ENCODE results near the gene TMEM41B.
A peak's percentile ranks its signal among the peaks of the same experiment; 100 is the strongest.
"Not testable (repeated sequence)": the region's sequence is repeated elsewhere in the genome, so short reads cannot be mapped to it uniquely, and the experiment has no call there.

Gene TMEM41B, protein sequence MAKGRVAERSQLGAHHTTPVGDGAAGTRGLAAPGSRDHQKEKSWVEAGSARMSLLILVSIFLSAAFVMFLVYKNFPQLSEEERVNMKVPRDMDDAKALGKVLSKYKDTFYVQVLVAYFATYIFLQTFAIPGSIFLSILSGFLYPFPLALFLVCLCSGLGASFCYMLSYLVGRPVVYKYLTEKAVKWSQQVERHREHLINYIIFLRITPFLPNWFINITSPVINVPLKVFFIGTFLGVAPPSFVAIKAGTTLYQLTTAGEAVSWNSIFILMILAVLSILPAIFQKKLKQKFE

DNA sequence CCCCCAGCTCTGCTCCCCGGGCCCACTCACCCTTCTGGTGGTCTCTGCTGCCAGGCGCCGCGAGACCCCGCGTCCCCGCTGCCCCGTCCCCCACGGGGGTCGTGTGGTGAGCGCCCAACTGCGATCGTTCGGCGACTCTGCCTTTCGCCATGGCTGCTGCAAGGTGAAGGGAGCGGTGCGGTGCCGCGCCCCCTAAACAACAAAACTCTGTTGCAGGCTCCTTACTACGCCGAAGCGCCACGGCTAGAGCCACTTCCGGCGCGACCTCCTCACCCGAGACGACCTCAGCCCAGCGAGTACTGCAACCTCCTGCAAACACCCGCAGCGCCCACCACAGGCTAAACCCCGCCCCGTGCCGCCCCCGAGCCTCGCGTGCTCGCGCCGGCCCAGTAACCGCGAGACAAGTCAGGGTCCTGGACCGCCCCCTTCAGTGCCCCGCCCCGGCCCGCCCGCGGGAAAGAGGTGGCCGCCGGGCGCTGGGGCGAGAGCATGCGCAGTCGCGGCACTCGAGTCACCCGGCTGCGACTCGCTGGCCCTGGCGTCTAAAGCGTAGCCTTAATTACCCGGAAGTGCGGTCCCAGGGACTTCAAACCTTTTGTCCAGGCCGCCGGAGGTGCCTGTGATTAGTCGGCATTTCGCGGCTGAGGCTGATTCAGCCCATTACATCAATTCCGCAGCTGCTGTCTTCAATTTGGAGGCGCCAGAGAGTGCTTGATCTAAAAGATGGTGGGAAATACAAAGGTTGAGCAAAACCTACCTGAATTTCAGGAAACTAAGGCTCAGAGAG lies at the start of gene TMEM41B:
TSS of gene TMEM41B (minus strand) at position 303 of the 787 bp plus-strand sequence. CDS start at position 151, 152 bp downstream.
- peaks cover 16% of the 10 kb centered on the region for H3K27me3 Mint-ChIP-seq
- H3K27ac Mint-ChIP-seq: peak within 1 kb of the TSS; percentile 98
- peaks cover 36% of the 10 kb centered on the region for H3K4me1 Mint-ChIP-seq (ENCODE audit: low read depth)
- DNase-seq: peak; percentile 100
- H3K4me3 Mint-ChIP-seq: peak within 1 kb of the TSS; percentile 98
- H3K9me3 Mint-ChIP-seq: no peaks in the 10 kb centered on the region
- H3K36me3 Mint-ChIP-seq (ENCODE audit: low read depth): peaks cover 9% of the 10 kb centered on the region

DNA sequence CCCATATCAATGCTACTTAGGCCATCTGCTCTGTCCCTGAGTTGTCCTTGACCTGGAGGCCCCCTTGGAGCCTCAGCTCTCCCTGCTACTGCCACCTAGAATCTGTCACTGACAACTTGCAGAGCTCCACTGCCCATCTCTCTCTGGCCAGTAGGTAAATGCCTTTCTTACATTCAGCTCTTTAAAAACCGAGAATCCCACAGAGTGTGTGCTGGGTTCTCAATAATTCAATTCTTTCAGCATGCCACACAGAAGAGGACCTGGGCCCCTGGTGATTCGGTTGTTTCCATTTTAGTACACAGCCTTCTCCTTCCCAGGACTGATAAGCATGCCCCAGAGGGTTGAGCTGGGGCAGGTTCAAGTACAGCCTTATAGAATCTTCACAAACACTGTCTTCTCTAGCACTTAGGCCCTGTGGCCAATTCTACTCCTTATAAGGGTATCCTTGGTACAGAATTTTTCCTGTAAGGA lies 48.0 kb upstream of the TMEM41B start:
- no peaks in the 10 kb centered on the region for H3K27me3 Mint-ChIP-seq

DNA sequence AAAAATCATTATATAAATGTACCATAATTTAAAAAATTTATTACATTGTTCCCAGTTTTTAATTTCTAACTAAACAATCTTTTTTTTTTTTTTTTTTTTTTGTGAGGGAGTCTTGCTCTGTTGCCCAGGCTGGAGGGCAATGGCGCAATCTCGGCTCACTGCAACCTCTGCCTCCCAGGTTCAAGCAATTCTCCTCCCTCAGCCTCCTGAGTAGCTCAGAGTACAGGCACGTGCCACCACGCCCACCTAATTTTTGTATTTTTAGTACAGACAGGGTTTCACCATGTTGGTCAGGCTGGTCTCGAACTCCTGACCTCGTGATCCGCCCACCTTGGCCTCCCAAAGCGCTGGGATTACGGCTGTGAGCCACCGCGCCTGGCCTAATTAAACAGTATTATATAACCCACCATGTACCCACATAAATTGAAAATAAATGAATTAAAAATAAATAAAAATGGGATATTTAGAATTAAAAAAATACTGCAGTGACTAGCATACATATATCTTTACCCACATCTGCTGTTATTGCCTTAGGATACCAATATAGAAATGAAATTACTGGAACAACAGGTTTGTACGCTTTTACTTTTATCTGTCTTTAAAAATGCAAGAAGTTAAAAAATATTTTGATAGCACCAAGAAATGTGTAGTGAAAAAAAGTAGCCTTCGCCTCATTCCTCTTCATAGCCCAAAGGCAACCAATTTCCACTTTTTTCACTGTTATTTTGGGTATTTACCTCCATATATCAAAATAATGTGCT lies 46.6 kb upstream of the TMEM41B start:
- not testable (repeated sequence) for H3K4me3 Mint-ChIP-seq; H3K36me3 Mint-ChIP-seq (ENCODE audit: low read depth); DNase-seq; H3K9me3 Mint-ChIP-seq; H3K27me3 Mint-ChIP-seq
- peaks cover 38% of the 10 kb centered on the region for H3K4me1 Mint-ChIP-seq (ENCODE audit: low read depth)
- H3K27ac Mint-ChIP-seq: peak overlapping the region; percentile 62

More for the DNA sequence above, 48.0 kb upstream of the TMEM41B start:
- Mint-ChIP-seq H3K27ac (peak overlapping the region; percentile 89), H3K9me3 (no peaks in the 10 kb centered on the region), H3K4me1 (ENCODE audit: low read depth) (peaks cover 38% of the 10 kb centered on the region), H3K4me3 (peak overlapping the region; percentile 7), H3K36me3 (ENCODE audit: low read depth) (no peaks in the 10 kb centered on the region)
- DNase-seq: no peak

DNA sequence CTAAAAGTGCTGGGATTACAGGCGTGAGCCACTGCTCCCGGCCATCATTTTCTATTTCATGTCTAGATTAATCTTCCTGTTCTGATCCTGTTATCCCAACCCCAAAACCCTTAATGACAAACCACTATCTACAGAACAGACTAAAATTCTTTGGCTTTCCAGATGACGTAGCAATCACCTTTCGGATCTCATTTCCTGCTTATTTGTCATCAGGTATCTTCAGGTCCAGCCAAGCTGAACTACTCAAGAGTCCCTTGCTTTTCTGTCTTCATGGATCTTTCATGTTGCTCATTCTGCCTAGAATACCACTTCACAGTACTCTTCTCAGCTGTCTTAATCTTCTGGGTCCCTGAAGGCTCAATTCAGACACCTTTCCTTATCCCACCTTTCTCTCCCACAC lies 42.6 kb upstream of the TMEM41B start:
- Mint-ChIP-seq H3K27ac (no peak overlapping the region), H3K4me3 (no peak overlapping the region), H3K36me3 (ENCODE audit: low read depth) (no peaks in the 10 kb centered on the region), H3K9me3 (no peaks in the 10 kb centered on the region), H3K27me3 (no peaks in the 10 kb centered on the region), H3K4me1 (ENCODE audit: low read depth) (peaks cover 8% of the 10 kb centered on the region)
- DNase-seq: no peak

DNA sequence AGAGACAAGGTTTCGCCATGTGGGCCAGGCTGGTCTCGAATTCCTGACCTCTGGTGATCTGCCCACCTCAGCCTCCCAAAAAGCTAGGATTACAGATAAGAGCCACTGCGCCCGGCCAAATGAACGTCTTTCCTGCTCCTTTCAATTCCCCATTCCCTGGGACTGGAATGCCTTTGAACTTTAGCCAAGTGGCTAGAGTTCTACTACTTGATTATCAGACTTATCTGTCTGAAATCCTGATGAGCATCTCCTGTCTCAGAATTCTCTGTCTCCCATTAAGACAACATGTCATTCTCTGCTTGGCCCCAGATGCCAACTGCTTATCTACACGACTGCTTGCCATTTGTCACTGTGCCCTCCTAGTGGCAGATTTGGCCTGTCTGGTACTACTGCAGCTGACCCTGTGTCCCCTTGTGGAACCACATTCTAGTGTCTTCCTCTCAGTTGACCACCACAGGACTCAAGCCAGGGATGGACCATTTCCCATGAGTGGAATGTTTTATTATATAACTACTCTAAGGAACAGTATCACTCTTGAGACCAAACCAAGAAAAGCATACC lies 37.0 kb upstream of the TMEM41B start:
- Mint-ChIP-seq H3K27me3 (peaks cover 4% of the 10 kb centered on the region), H3K4me3 (no peak overlapping the region), H3K9me3 (no peaks in the 10 kb centered on the region), H3K36me3 (ENCODE audit: low read depth) (no peaks in the 10 kb centered on the region), H3K27ac (no peak overlapping the region), H3K4me1 (ENCODE audit: low read depth) (peaks cover 9% of the 10 kb centered on the region)
- DNase-seq: no peak

DNA sequence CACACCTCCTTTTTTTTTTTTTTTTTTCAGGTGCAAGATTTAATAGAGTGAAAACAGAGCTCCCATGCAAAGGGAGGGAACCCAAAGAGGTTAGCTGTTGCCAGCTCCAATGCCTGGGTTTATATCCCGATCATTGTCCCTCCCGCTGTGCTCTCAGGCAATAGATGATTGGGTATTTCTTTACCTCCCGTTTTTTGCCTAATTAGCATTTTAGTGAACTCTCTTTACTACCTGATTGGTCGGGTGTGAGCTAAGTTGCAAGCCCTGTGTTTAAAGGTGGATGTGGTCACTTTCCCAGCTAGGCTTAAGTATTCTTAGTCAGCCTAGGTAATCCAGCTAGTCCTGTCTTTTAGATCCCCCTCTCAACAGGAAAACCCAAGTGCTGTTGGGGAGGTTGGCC lies 33.4 kb upstream of the TMEM41B start:
- H3K27ac Mint-ChIP-seq; H3K36me3 Mint-ChIP-seq (ENCODE audit: low read depth); DNase-seq; H3K4me3 Mint-ChIP-seq; H3K9me3 Mint-ChIP-seq; H3K27me3 Mint-ChIP-seq: not testable (repeated sequence)
- peaks cover 20% of the 10 kb centered on the region for H3K4me1 Mint-ChIP-seq (ENCODE audit: low read depth)

DNA sequence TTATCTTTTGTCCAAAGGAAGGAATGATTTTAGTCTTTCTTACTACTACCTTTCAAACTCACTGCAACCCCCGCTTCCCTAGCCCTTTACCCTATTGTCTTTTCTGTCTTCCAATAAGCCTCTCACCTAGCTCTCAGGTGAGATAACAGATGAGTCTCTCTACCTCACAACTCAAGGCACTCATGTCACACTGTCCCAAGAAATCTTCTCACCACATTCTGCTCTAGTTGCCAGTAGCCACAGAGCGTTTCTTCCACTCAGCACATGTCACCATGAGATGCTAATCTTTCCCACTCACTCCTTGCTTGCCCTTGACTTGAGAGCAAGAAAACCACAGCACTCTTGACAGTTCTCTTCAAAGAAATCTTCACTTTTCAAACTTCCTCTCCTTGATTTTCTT lies 32.7 kb upstream of the TMEM41B start:
- Mint-ChIP-seq H3K4me3 (no peak overlapping the region), H3K4me1 (ENCODE audit: low read depth) (peaks cover 20% of the 10 kb centered on the region), H3K9me3 (no peaks in the 10 kb centered on the region), H3K36me3 (ENCODE audit: low read depth) (no peaks in the 10 kb centered on the region), H3K27ac (no peak overlapping the region), H3K27me3 (peaks cover 4% of the 10 kb centered on the region)
- no peak for DNase-seq

DNA sequence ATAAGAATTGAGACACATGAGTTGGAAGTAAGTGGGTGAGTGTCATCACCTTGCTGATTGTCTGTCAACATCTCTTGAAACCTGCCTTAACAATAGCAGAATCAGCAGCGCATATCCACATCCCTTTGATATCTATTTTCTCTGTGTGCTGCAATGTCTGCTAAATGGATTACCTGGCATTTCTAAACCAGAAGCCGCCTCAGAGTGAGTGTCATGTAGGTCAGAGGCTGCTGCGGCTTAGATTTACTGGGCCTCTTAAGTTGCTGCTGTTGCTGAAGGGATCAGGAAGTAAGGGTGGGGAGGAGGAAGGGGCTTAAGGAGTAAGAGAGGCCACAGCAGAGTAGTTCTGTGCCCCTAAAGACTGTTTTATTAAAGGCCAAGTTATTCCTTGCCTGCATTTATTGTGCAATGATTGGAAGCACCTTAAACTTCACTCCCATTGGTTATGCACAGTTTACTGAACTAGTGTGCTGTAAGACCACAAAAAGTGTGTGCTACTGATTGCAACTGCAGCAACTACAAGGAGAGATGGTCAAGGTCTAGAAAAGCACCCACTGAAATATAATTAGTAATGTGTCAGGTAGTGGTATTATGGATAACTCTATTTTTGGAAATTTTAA lies 29.8 kb upstream of the TMEM41B start:
- H3K4me1 Mint-ChIP-seq (ENCODE audit: low read depth): peaks cover 20% of the 10 kb centered on the region
- H3K27ac Mint-ChIP-seq: no peak overlapping the region
- peaks cover 4% of the 10 kb centered on the region for H3K27me3 Mint-ChIP-seq
- H3K4me3 Mint-ChIP-seq: no peak overlapping the region
- H3K36me3 Mint-ChIP-seq (ENCODE audit: low read depth): no peaks in the 10 kb centered on the region
- DNase-seq: no peak
- no peaks in the 10 kb centered on the region for H3K9me3 Mint-ChIP-seq

DNA sequence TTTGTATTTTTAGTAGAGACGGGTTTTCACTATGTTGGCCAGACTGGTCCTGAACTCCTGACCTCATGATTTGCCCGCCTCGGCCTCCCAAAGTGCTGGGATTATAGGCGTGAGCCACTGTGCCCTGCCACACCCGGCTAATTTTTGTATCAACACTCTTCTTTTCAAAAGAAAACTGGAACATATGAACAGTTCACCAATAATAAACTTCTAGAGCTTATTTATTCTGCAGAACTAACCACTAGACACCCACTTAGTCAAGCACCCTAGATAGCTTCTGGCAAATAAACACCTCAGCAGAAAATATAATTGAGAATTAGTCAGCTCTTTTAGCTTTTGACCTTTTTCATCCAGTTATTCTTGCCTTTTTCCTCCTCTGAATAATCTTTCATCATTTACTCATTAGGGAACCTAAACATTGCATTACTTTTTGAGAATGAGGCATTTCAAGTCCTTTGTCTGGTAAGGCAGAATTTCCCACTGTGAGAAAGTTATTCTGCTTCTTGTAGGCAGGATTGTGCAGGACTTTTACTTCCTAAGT lies 27.3 kb upstream of the TMEM41B start:
- Mint-ChIP-seq H3K9me3 (no peaks in the 10 kb centered on the region), H3K4me3 (no peak overlapping the region), H3K36me3 (ENCODE audit: low read depth) (no peaks in the 10 kb centered on the region), H3K27me3 (no peaks in the 10 kb centered on the region), H3K27ac (no peak overlapping the region), H3K4me1 (ENCODE audit: low read depth) (peaks cover 10% of the 10 kb centered on the region)
- no peak for DNase-seq

DNA sequence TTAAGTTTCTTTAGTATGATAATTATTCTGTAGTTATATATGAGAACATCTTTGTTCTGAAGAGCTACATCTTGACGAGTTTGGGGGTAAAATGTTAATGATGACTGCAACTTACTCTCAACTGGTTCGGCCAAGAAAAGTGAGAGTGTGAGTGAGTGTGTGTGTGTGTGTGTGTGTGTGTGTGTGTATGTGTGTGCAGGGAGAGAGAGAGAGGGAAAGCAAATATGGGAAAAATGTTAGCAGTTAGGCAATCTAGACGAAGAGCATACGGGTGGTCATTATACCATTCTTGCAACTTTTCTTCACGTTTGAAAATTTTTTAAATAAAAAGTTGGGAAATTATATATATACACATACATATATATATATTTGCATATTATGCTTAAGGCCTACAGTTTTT lies 18.3 kb upstream of the TMEM41B start:
- H3K4me1 Mint-ChIP-seq (ENCODE audit: low read depth): peaks cover 3% of the 10 kb centered on the region
- H3K27ac Mint-ChIP-seq: no peak overlapping the region
- no peak for DNase-seq
- H3K9me3 Mint-ChIP-seq: no peaks in the 10 kb centered on the region
- no peaks in the 10 kb centered on the region for H3K27me3 Mint-ChIP-seq
- no peak overlapping the region for H3K4me3 Mint-ChIP-seq
- no peaks in the 10 kb centered on the region for H3K36me3 Mint-ChIP-seq (ENCODE audit: low read depth)

DNA sequence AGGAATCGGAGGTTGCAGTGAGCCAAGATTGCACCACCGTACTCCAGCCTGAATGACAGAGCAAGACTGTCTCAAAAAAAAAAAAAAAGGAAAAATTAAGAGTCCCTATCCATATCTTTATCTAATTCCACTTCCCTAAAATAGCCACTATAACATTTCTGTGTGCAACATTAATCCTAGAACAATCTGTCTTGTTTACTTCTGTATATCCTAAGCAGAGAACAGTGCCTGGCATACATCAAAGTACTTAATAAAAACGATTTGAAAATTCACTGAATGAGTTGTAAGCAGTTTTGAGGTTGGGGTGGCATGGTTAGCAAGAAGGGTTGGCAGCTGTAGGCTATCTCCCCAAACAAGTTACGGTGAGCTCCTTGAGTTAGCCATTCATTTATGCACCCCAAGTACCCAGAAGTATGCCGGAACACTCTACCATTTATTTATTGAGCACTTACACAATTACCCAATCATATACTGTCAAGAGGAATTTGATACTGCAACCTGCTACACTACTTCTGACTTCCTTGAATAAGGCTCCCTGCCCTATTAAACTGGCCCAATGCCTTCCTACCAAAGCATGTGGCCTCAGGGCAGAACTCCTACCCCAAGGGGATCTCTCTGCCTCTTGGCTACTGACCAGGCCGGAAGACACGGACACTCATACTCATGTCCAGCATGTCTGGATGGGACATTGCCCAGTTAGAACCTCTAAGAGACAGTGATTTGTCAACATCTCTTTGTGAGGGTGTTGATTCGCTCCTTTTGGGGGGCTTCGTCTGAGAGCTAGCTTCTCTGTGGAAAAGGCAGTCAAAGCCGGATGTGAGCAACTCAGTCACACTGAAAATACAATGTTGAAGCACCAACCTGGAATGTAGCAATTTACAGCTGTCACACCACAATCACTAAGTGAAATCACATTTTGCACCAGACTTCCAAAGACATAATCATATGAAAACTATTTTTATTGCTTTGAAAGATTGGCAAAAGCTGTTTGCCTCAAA lies 16.3 kb upstream of the TMEM41B start:
- Mint-ChIP-seq H3K4me1 (ENCODE audit: low read depth) (peaks cover 3% of the 10 kb centered on the region), H3K27ac (no peak overlapping the region), H3K36me3 (ENCODE audit: low read depth) (no peaks in the 10 kb centered on the region), H3K27me3 (no peaks in the 10 kb centered on the region), H3K4me3 (no peak overlapping the region), H3K9me3 (no peaks in the 10 kb centered on the region)
- no peak for DNase-seq

DNA sequence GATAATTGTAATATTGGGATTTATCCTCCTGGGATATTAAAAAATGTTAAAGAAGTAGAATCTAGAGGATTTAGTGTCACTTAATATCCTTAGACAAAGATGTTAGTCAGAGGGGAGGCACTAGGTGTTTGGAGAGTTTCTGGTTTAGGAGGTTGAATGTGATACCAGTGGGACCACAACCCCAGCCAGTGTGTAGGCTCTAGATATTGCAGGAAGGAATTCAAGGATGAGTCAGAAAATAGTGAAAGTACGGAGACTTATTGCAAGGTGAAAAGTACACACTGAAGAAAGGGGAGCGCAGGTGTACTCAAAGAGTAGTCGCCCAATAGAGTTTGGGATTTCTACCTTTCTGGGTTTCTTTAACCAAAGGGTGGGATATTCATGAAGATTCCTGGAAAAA lies 5.7 kb upstream of the TMEM41B start:
- no peaks in the 10 kb centered on the region for H3K9me3 Mint-ChIP-seq
- peaks cover 6% of the 10 kb centered on the region for H3K4me1 Mint-ChIP-seq (ENCODE audit: low read depth)
- no peak overlapping the region for H3K4me3 Mint-ChIP-seq
- DNase-seq: no peak
- no peaks in the 10 kb centered on the region for H3K36me3 Mint-ChIP-seq (ENCODE audit: low read depth)
- peaks cover 22% of the 10 kb centered on the region for H3K27me3 Mint-ChIP-seq
- no peak overlapping the region for H3K27ac Mint-ChIP-seq

DNA sequence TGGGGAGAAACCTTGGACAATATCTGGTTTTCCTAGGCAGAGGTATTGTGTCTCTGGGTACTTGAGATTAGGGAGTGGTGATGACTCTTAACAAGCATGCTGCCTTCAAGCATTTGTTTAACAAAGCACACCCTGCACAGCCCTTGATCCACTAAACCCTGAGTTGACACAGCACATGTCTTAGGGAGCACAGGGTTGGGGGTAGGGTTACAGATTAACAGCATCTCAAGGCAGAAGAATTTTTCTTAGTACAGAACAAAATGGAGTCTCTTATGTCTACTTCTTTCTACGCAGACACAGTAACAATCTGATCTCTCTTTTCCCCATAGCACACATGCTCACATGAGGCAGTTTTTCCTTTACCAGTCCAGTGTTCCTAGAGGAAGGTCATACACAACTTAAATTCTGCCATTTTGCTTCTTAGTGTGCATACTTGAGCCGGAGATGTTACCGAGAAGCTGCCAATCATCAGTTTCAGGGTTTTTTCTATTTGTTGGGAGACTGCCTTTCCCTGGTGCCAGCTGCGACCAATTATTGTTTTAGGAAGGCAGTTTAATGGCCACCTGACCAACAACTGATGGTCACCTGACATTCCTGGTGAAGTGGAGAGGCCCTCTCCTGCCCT lies 5.1 kb upstream of the TMEM41B start:
- H3K36me3 Mint-ChIP-seq (ENCODE audit: low read depth); H3K4me1 Mint-ChIP-seq (ENCODE audit: low read depth); H3K9me3 Mint-ChIP-seq; DNase-seq; H3K4me3 Mint-ChIP-seq; H3K27ac Mint-ChIP-seq: not testable (repeated sequence)
- H3K27me3 Mint-ChIP-seq: peaks cover 22% of the 10 kb centered on the region
